DMS79 treated with DMSO at 0.1 percent for 48 hours (cell line): ENCODE data around the gene SIRT6.
"Not testable (repeated sequence)": the region's sequence is repeated elsewhere in the genome, so short reads cannot be mapped to it uniquely, and the experiment has no call there.

Experiments
- DNase-seq: peaks from one replicate; lab custom pipeline; 2025; lab: John Stamatoyannopoulos, UW

Gene SIRT6

GRCh38 chr19:4199699-4200293, 17.4 kb upstream of the SIRT6 start:
- peak; percentile 4 for DNase-seq

DNA sequence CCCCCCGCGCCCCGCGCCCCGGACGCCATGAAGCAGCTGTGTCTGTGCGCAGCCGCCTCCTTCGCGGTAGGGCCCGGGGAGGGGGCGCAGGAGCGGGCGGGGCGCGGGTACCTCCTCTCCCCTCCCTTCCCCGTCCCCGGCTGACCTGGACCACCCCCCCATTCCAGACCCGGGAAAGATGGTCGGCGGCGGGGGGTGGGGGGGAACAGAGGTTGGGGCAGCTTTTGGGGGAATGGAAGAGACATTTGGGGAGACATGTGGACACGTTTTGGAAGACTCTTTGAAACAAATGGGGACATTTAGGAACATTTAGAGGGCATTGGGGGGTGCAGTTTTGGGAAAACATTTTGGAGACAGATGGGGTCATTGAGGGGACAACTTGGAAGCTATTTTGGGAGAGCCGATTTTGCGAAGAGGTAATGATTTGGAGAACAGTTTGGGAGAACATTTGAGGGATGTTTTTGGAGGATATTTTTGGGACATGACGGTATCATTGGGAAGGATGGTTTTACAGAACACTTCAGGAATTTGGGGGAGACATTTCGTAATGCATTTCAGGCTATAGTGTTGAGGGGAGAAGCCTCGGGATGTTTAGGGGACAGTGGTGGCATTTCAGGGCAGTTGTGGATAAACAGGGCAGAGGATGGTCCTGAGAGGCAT, 16.2 kb upstream of the SIRT6 start:
- no peak for DNase-seq

DNA sequence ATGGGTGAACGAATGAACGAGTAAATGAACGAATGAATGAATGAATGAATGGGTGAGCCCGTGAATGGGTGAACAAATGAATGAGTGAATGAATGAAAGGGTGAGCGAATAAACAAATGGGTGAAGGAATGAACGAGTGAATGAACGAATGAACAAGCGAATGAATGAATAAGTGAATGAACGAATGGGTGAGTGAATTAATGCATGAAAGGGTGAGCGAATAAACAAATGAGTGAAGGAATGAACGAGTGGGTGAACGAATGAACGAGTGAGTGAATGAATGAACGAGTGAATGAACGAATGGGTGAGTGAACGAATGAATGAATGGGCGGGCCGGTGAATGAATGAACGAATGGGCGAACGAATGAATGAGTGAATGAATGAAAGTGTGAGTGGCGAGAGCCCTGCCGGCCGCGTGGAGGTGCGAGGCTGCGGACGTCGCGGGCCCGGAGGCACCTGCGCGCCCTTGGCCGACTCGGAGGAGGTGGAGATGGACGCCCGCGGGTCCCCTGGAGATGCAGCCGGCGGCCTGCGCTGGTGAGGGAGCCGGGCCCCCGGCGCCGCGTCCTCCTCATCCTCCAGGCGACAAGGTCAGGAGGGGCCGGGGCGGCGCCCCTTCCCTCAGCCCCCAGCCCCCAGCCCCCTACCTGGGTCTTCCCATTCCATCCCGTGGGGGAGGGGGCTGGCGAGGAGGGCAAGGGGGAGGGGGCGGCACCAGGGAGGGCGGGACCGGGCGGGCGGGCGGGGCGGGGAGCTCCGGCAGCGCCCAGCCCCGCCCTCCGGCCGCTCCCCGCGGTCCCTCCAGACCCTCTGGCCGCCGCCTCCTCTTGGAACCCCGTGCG, 15.5 kb upstream of the SIRT6 start:
- DNase-seq, result no peak

GRCh38 chr19:4197228-4197624, 14.9 kb upstream of the SIRT6 start:
- DNase-seq, result no peak

DNA sequence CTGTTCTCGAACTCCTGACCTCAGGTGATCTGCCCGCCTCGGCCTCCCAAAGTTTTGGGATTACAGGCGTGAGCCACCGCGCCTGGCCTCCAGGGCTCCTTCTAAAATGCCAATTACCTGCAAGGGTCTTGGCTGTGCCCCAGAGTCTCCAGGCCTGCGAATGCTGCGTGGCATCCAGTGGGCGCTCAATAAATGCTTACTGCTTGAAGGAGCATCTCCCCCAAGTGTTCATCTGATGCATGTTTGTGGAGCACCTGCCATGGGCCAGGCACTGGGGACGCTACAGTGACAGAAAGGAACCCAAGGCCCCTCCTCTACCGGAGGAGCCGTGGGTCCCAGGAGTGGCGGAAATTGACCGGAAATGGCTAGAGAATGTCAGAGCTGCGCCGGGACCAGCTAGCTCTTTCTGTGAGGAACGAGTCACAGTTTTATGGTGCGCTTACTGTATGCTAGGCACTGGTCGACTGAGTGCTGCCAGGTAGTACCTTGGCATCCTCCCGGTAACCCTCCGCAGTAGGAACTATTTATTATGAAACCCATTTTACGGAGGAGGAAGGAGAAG, 14.3 kb upstream of the SIRT6 start:
- no peak for DNase-seq

- DNase-seq, result no peak
Observed at GRCh38 chr19:4196009-4196408, 13.6 kb upstream of the SIRT6 start.

DNA sequence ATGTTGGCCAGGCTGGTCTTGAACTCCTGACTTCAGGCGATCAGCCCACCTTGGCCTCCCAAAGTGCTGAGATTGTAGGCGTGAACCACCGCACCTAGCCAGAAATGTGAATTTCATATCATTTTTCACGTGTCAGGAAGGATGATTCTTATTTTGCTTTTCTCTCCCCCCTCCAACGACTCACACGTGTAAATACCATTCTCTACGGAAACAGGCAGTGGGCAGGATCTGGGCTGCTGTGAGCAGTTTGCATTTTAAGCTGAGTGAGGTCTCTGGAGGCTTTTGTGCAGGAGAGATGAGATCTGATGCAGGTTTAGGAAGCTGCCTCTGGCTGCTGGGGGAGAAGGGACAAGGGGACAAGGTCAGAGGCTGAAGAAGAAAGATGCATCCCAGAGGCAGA, 12.0 kb upstream of the SIRT6 start:
- DNase-seq, result no peak

DNA sequence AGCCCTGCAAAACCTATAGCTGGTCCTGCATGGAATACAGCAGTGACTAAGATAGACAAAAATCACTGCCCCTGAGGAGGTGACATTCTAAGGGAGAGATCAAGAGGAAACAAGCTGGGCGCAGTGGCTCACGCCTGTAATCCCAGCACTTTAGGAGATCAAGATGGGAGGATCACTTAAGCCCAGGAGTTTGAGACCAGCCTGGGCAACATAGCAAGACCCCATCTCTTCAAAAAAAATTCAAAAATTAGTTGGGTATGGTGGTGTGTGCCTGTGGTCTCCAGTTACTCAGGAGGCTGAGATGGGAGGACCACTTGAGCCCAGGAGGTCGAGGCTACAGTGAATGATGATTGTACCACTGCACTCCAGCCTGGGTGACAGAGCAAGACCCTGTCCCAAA, 10.2 kb upstream of the SIRT6 start:
- not testable (repeated sequence) for DNase-seq

DNA sequence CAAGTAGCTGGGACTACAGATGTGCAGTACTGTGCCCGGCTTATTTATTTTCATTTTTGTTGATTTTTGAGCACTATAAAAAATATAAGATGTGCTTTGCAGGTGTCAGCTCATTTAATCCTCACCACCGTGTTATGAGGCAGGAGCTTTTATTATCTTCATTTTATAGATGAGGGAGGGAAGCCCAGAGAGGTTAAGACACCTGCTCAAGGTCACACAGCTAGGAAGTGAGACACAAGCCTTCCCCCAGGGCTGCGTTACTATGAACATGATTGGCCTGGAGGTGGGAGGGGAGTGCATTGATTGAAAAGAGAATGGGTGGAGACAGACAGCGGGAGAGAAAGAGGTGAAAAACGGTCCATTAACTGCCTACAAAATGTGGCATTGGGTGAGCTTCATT, 7.3 kb upstream of the SIRT6 start:
- no peak for DNase-seq

DNA sequence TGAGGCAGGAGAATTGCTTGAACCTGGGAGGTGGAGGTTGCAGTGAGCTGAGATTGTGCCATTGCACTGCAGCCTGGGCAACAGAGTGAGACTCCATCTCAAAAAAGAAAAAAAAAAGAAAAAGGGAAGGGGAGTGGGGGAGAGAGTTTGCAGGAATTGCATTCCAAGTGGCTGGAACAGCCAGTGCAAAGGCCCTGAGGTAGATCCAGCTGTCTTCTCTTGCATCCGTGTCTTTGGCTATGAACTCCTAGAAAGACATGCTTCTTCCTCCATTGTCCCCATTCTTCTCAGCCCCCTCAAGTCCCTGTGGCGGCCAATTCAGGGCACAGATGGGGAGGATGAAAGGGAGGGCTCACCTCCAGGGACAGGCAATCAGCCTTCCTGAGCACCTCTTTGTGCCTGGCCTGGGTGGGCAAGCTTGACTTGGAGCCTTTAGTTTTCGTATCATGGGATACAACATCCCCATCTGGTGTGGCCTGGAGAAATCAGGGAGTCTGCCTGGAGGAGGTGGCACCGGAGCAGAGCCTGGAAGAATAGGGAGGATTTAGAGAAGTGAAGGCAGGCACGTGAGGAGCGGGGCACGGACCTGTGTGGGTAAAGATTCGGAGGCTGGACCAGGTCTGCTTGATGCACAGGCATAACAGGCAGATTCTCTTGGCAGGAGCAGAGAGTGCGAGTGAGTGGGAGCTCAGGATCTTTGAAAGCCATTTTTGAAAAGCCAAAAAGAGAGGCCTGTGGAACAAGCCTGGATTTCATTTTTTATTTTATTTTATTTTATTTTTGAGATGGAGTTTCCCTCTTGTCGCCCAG, 5.2 kb upstream of the SIRT6 start:
- DNase-seq, result no peak

DNA sequence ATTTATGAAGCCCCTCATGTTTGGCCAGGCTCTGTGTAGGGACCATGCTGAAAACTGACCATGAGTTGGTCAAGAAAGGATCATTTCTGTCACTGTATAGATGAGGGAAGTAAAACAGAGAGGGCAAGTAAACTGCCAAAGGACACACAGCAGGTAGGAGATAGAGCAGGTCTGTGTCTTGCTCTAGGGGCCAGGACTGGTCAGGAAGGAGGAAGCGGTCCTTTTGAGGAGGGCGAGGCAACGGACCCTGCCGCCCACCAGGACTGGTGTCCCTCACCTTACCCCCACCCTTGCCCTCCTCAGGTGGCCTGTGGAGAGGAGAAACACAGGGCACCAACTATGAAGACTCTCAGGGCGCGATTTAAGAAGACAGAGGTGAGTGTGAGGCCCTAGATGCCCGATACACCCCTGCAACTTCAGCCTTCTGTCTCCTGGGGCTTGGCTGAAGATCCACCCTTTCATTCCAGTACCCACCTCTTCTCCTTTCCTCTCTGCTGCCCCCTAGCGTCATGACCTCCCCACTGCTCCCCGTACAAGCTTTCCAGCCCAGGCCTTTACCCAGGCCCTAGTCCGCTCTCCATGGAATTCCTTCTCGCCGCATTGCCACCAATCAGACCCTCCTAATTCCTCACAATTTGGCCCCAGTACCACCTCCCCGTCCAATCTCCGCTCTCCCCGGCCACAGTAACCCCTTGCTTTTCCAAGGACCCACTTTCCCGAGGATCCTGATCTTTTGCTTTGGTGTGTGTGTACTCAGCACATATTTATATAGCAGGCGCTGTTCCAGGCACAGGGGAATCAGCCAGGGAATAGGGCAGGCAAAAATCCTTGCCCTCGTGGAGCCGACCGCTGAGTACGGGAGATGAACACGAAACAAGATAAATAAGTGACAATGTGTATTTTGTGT, 4.0 kb upstream of the SIRT6 start:
- DNase-seq, result peak; percentile 35

DNA sequence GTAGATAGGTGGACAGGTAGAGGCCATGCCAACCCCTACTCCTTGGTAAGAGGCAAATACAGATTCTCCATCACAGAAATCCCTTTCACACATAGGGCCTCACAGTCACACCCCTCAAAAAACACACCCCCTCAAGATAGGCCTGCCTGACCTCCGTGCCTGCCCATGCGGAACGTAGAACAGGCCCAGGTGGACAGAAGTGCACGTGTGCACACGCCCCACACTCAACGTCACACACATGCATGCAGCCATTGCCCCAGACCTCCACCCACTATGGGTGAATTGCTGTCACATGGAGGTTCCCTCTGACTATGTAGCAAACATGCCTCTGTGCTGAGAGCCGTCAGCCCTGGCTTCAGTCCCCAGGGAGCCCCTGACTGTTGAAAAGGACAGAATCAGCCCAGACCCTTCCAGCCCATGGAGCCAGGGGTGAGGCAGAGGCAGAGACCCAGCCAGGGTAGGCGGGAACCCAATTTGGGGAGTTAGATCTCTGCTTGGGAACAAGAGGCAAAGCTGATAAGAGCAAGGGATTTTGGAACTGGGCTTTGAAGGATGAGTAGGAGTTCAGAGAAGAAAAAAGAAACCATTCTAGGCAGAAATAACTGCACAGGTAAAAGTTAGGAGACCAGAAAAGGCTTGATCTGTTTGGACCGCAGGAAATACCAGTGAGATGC, 3.2 kb upstream of the SIRT6 start:
- DNase-seq, result no peak

- no peak for DNase-seq
Observed at GRCh38 chr19:4184718-4185352, 2.5 kb upstream of the SIRT6 start.

DNA sequence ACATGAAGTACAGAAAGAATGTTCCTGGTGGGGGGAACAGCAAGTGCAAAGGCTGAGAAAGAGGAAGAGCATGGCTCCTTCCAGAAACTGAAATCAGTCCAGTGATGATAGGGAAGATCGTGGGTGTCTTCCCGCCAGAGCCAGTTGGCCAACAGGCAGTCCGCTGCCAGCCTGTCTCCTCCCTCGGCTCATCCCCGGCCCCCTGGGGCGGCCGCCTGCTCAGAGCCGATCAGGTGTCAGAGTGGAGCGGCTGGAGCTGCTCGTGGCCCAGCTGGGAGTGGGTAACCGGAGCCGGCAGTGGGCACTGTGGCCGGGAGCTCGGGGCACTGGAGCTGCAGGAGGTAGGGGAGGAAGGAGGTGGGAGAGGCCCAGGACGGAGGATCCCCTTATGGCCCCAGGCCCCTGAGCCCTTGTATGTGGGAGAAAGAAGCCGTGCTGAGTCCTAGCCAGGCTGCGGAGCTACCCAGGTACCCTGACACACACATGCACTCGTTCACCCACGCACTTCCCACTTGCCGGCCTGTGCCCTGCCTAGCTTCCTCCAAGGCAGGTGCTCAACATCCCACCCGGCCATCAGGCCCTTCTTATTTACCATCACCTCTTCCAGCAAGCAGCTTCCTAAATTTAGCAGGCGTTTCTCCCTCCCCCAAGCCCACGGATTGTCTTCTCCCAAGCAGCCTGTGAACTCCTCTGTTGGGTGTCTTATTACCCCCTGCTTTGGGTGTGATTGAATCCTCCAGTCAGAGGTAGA, 1.8 kb upstream of the SIRT6 start:
- DNase-seq, result peak; percentile 43

DNA sequence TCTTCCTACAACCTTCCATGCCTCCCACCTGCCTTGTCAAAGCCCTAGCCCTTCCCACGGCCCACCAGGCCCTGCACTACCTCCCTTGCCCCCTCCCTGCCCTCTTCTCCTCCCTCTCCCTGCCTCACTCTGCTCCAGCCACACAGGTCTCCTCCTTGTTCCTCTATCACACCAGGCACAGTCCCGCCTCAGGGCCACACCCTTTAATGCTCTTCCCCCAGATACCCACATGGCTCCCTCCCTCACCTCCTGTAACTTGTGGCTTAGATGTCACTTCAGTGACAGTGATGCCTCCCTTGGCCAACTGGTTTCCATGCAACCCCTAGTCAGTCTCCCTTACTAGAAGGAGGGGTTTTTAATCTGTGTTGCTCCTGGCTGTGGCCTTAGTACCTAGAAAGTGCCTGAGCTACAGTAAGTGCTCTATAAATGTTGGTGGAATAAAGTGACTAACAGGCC, 1.3 kb downstream of the SIRT6 start:
- DNase-seq, result no peak

- no peak for DNase-seq
Observed at GRCh38 chr19:4178990-4179389, 3.4 kb downstream of the SIRT6 start.

DNA sequence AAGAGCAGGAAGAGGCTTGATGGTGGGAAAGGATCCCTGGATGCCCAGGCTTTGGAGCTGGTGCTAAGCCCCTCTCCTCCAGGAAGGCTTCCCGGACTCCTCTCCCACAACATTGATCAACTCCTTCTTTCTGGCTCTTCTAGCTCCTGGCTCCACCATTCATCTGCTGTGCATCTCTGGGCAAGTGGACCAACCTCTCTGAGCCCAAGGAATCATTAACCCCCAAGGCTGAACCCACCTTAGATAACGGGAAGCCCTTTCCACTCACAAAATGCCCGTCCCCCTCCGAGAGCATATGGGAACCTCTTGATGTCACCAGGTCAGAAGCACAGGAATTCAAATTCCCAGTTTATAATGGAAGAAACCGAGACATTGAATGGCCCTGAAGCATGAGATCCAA, 5.2 kb downstream of the SIRT6 start:
- DNase-seq, result no peak

DNA sequence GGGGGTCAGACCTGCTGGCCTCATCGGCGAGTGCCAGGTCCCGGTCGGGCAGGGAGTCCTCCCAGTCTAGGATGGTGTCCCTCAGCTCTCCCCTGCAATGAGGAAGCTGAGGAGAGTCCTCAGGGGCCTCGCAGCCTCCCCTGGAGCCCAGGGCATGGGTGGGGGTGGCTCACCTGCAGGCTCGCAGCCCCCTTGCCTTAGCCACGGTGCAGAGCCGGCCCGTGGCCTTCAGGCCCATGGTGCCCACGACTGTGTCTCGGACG, 6.8 kb downstream of the SIRT6 start:
- DNase-seq, result no peak

GRCh38 chr19:4174895-4175668, 7.3 kb downstream of the SIRT6 start:
- DNase-seq, result no peak
